GM23248 (cell line): ENCODE measurements around the gene PHACTR3.

ENCODE experiments used
- EZH2 ChIP-seq: fragments of 200-600 bp; sonication (generic); IDR thresholded peaks from 2 replicates; pipeline ENCODE4 v1.6.1; 2018; ENCODE audit warnings: antibody characterized with exemption, mild to moderate bottlenecking; ENCODE audit not compliant: insufficient read depth, poor library complexity, severe bottlenecking
- EZH2phosphoT487 ChIP-seq: fragments of 200-600 bp; sonication (generic); IDR thresholded peaks from 2 replicates; pipeline ENCODE4 v1.6.1; 2018; ENCODE audit warnings: antibody characterized with exemption, moderate library complexity, mild to moderate bottlenecking, low read depth; ENCODE audit not compliant: insufficient read depth

DNA sequence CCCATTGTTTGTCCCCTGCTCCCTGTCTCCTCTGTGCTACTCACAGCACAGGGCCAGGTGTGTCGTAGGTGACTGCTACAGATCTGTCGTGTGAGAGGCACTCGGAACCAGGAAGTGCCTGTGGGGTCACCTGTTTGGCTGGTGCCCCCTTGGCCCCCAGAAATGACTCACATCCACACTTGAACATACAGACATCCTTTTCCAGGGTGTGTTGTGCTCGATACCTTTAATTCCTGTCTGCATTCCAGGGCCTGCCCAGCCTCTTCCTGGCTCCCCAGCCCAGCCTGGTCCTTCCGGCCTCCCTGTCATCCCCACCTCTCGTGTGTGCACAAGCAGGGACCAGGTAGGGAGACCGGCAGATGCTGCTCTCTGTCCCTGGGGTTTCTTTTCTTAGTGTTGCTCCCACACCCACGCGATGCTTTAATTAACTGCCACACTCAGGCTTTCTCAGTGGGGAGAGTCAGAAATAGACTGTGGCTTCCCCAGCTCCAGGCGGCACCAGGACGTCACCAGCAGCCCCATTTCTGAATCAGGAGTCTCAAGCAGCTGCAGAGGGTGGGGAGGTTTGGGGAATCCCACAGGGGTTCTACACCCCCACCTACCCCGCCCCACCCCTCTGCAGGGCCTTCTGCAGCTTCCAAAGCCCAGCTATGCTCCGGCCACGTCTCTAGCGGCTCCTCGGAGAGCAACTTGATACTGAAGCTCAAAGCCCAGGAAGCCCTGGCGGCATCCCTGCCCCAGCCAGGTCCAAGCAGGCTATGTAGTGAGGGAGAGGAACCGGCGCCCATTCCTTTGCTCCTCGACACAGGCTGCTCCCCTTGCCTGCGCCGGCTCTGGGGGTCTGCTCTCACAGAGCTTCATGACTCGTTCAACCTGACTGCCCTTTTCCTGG lies 226.9 kb downstream of the PHACTR3 start:
- TF ChIP-seq EZH2 (no peak), EZH2phosphoT487 (no peak)
